OCI-LY7 (cell line): ENCODE data around the gene VAC14. TPM values are rescaled to one million over a fixed set of nuclear protein-coding genes. Genes with fewer than 3 reads are reported as not detected.

ENCODE experiments used
- BruUV-seq: library from RNA; stranded (reverse); fragments of 400-500 nt; replicated peaks from 2 replicates; lab custom pipeline; 2021; lab: Mats Ljungman, UMichigan
- CTCF ChIA-PET: fragments of 300-600 bp; sonication (Branson Sonifier 250); formaldehyde crosslinking; loops from one replicate; lab custom pipeline; 2022; ENCODE audit warnings: antibody characterized with exemption; ENCODE audit not compliant: unreplicated experiment; lab: Charles Lee
- POLR2A ChIA-PET: fragments of 300-600 bp; sonication (Branson Sonifier 250); formaldehyde crosslinking; loops from one replicate; lab custom pipeline; 2022; ENCODE audit warnings: antibody characterized with exemption; lab: Charles Lee
- DNase-seq: peaks from one replicate; pipeline ENCODE4 v3.0.0-alpha.2; 2015; ENCODE audit warnings: low spot score
- H2AFZ ChIP-seq: fragments of 200-600 bp; sonication (generic), shearing (Covaris generic); 2 replicates; pipeline ENCODE4 v1.6.1; 2014; ENCODE audit warnings: mild to moderate bottlenecking, antibody characterized with exemption, low read length, moderate library complexity
- H3K27ac ChIP-seq: fragments of 200-600 bp; sonication (generic); 2 replicates; pipeline ENCODE4 v1.5.1; 2014; ENCODE audit warnings: mixed run types, low read depth, mild to moderate bottlenecking, moderate library complexity, low read length, inconsistent platforms; ENCODE audit not compliant: poor library complexity, severe bottlenecking
- H3K36me3 ChIP-seq: fragments of 200-600 bp; sonication (generic); 2 replicates; pipeline ENCODE4 v1.6.1; 2014; ENCODE audit warnings: mild to moderate bottlenecking, antibody characterized with exemption, low read length, moderate library complexity, mixed read lengths; ENCODE audit not compliant: insufficient read depth
- H3K4me1 ChIP-seq: fragments of 200-600 bp; sonication (generic); 2 replicates; pipeline ENCODE4 v1.5.1; 2014; ENCODE audit warnings: mild to moderate bottlenecking, low read length; ENCODE audit not compliant: insufficient read depth, poor library complexity, severe bottlenecking
- H3K4me2 ChIP-seq: fragments of 200-600 bp; sonication (generic); 2 replicates; pipeline ENCODE4 v1.6.1; 2014; ENCODE audit warnings: mild to moderate bottlenecking, low read length
- H3K4me3 ChIP-seq: fragments of 200-600 bp; sonication (generic); 2 replicates; pipeline ENCODE4 v1.5.1; 2014; ENCODE audit warnings: mild to moderate bottlenecking, low read depth, low read length; ENCODE audit not compliant: poor library complexity, severe bottlenecking
- H3K79me2 ChIP-seq: fragments of 200-600 bp; sonication (generic); 2 replicates; pipeline ENCODE4 v1.6.1; 2016; ENCODE audit warnings: low read depth, mild to moderate bottlenecking, low read length, moderate library complexity, mixed read lengths; ENCODE audit not compliant: insufficient read depth
- H3K9me2 ChIP-seq: fragments of 200-600 bp; sonication (generic); 2 replicates; pipeline ENCODE4 v1.6.1; 2016; ENCODE audit warnings: mild to moderate bottlenecking, low read length, mixed read lengths; ENCODE audit not compliant: insufficient read depth
- H3K9me3 ChIP-seq: fragments of 200-600 bp; sonication (generic); 2 replicates; pipeline ENCODE4 v1.6.1; 2014; ENCODE audit warnings: mild to moderate bottlenecking, mixed run types, low read length, mixed read lengths
- H4K20me1 ChIP-seq: fragments of 200-600 bp; sonication (generic); 2 replicates; pipeline ENCODE4 v1.6.1; 2014; ENCODE audit warnings: mild to moderate bottlenecking, antibody characterized with exemption, low read length, moderate library complexity, mixed read lengths; ENCODE audit not compliant: insufficient read depth
- CTCF ChIP-seq: fragments of 200-600 bp; sonication (generic); conservative IDR thresholded peaks from 2 replicates; pipeline ENCODE4 v1.5.1; 2014; ENCODE audit warnings: mild to moderate bottlenecking, antibody characterized with exemption, low read length, moderate library complexity, mixed read lengths
- EZH2phosphoT487 ChIP-seq: fragments of 200-600 bp; sonication (generic); IDR thresholded peaks from 2 replicates; pipeline ENCODE4 v1.6.1; 2018; ENCODE audit warnings: low read depth, borderline replicate concordance, mild to moderate bottlenecking, mixed run types, antibody characterized with exemption, low read length, moderate library complexity, mixed read lengths
- intact Hi-C: fragments of 100-400 bp; cut with micrococcal nuclease; formaldehyde crosslinking; loops from one replicate; pipeline ENCODE4 v1.10.0; 2022; ENCODE audit not compliant: unreplicated experiment
- total RNA-seq, 2 experiments: library from RNA; depleted of rRNA in 1 of 2; stranded (reverse); fragments of >200 nt in 1 of 2; shearing (Covaris generic) in 1 of 2; gene quantifications; 2 replicates each; pipeline ENCODE4 v1.2.3, GENCODE V29; 2014 to 2022

Gene VAC14
- total RNA-seq, 2 experiments from 2014 or later, result 37.6 to 43.1 TPM

DNA sequence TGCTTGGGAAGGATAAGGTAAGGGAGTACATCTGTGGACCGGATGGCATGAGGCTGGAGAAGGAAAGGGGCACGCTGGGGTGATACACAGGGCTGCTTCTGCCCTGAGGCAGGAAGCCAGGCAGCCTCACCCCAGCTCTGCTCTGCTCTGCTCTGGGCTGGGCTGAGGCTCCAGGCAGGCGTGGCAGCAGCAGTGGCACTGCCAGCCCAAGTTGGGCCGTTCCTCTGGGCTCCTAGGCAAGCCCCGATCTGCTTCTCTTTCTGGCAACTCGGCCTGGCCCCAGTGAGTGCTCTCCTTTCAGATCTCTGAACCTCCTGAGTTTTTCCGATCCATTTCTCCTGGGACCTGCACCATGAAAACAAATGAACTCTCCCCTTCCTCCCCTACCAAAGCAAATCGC lies 44.9 kb downstream of the VAC14 start:
- Histone ChIP-seq H3K27ac (no peak overlapping the region), H3K9me3 (no peaks in the 10 kb centered on the region), H3K4me1 (no peaks in the 10 kb centered on the region), H3K79me2 (no peaks in the 10 kb centered on the region), H3K9me2 (no peaks in the 10 kb centered on the region), H2AFZ (no peak overlapping the region), H3K4me3 (no peak overlapping the region), H3K4me2 (no peak overlapping the region), H3K36me3 (peaks cover 14% of the 10 kb centered on the region), H4K20me1 (no peaks in the 10 kb centered on the region)
- CTCF ChIA-PET, result no interaction called here
- POLR2A ChIA-PET, result no interaction called here
- BruUV-seq, result no TSS peak
- TF ChIP-seq EZH2phosphoT487 (no peak), CTCF (no peak)
- DNase-seq, result no peak
- intact Hi-C loops, result no loop called here

GRCh38 chr16:70754851-70755600 lies 45.9 kb downstream of the VAC14 start:
- Histone ChIP-seq H3K36me3 (peaks cover 14% of the 10 kb centered on the region), H3K4me2 (no peak overlapping the region), H3K9me3 (no peaks in the 10 kb centered on the region), H3K9me2 (no peaks in the 10 kb centered on the region), H3K79me2 (no peaks in the 10 kb centered on the region), H2AFZ (no peak overlapping the region), H3K4me1 (no peaks in the 10 kb centered on the region), H3K4me3 (no peak overlapping the region), H3K27ac (no peak overlapping the region), H4K20me1 (no peaks in the 10 kb centered on the region)
- DNase-seq, result no peak
- BruUV-seq, result no TSS peak
- intact Hi-C loops, result no loop called here
- ChIA-PET CTCF (interaction anchor here (0.5 kb wide), 1 partner anchor 79 kb away, joined by 3 read pairs; no protein-coding TSS in a partner anchor), POLR2A (interaction anchor here (1.0 kb wide), 1 partner anchor 66 kb away, joined by 3 read pairs; no protein-coding TSS in a partner anchor)
- TF ChIP-seq CTCF (no peak), EZH2phosphoT487 (no peak)

DNA sequence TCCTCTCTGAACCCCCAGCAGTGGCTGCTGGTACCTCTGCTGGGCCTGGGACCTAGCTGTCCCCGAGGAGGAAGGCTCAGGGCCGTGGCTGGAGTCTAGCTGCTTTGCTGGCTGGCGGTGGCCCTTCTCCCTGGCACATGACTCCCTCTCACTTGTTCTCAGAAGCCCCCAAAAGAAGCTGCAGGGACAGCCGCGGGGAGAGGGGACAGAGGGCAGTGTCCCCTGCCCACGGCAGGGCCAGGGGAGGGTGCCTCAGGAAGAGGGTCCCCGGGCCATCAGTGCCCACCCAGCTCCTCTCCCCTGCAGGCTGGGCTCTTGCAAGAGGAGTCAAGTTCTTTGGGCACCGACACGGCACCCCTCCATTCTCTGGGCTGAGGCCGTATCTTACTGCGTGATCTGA lies 46.6 kb downstream of the VAC14 start:
- no peaks in the 10 kb centered on the region for H3K79me2 ChIP-seq
- intact Hi-C loops, result no loop called here
- no peak overlapping the region for H3K4me2 ChIP-seq
- no peak for TF ChIP-seq CTCF
- TF ChIP-seq EZH2phosphoT487, result no peak
- no TSS peak for BruUV-seq
- no peak overlapping the region for H3K27ac ChIP-seq
- ChIA-PET POLR2A (interaction anchor here (1.0 kb wide), 1 partner anchor 65 kb away, joined by 3 read pairs; no protein-coding TSS in a partner anchor), CTCF (no interaction called here)
- H3K4me3 ChIP-seq, result no peak overlapping the region
- no peaks in the 10 kb centered on the region for H3K4me1 ChIP-seq
- no peak overlapping the region for H2AFZ ChIP-seq
- H3K9me2 ChIP-seq, result no peaks in the 10 kb centered on the region
- DNase-seq, result no peak
- H3K9me3 ChIP-seq, result no peaks in the 10 kb centered on the region
- H3K36me3 ChIP-seq, result peaks cover 14% of the 10 kb centered on the region
- no peaks in the 10 kb centered on the region for H4K20me1 ChIP-seq
